ENCODE results near the gene CUL3.
"Not testable (repeated sequence)": the region's sequence is repeated elsewhere in the genome, so short reads cannot be mapped to it uniquely, and the experiment has no call there.

Gene CUL3

GRCh38 chr2:224532931-224533330, 52.2 kb downstream of the CUL3 start:
- no peak for DNase-seq

- no peak for DNase-seq
These were observed 52.7 kb downstream of the CUL3 start for GRCh38 chr2:224532441-224532840.

- DNase-seq, result no peak
These were observed 57.0 kb downstream of the CUL3 start for GRCh38 chr2:224528171-224528570.

DNA sequence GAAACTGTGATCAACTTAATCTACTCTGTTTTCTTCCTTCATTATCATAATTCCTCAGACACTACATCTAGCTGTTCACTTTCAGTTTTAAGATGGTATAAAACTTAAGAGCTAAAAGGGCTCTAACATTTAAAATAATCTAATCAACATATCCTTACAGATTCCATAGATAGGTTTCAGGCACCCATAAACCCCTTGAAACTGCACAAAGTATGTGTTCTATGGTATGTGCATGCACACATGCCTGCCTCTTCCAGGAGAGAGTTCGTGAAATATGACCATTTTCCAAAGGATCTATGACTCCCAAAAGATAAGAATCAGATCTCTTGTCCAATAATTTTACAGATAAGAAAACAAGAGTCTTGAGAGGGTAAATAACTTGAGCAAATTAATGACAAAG, 59.4 kb downstream of the CUL3 start:
- DNase-seq, result no peak

- no peak for DNase-seq
These were observed 60.5 kb downstream of the CUL3 start for GRCh38 chr2:224524657-224525056.

- DNase-seq, result no peak
These were observed 61.3 kb downstream of the CUL3 start for GRCh38 chr2:224523626-224524577.

- not testable (repeated sequence) for DNase-seq
These were observed 62.7 kb downstream of the CUL3 start for GRCh38 chr2:224522483-224522882.

DNA sequence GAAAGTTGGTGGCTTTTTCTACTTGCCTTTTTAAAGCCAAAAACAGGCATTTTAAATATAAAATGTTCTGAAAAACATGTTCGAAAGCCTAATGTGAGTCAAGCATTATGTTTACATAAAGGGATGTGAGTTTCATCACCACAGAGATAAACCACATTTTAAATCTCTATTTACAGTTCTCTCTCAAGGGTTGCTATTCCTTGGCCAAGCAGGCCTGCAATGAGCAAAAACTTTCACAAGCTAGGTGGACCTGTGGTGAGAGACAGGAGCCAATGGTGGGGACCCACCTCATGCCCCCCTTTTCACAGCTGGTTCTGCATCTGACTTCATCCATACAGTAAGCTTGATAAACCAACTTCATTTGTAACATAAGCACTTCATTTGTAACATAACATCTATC, 65.1 kb downstream of the CUL3 start:
- DNase-seq, result no peak

GRCh38 chr2:224518806-224519580, 66.2 kb downstream of the CUL3 start:
- no peak for DNase-seq

- no peak for DNase-seq
These were observed 67.2 kb downstream of the CUL3 start for GRCh38 chr2:224517963-224518362.

DNA sequence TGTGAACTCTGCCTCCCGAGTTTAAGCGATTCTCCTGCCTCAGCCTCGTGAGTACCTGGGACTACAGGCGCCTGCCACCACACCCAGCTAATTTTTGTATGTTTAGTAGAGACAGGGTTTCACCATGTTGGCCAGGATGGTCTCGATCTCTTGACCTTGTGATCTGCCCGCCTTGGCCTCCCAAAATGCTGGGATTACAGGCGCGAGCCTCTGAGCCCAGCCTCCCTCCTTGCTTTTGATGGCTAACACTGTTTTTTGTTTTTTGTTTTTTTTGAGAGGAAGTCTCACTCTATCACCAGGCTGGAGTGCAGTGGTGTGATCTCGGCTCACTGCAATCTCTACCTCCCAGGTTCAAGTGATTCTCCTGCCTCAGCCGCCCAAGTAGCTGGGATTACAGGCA, 68.8 kb downstream of the CUL3 start:
- DNase-seq, result not testable (repeated sequence)

- DNase-seq, result no peak
These were observed 71.2 kb downstream of the CUL3 start for GRCh38 chr2:224513991-224514390.

GRCh38 chr2:224507789-224508188, 77.4 kb downstream of the CUL3 start:
- peak; percentile 67 to 72 for DNase-seq

DNA sequence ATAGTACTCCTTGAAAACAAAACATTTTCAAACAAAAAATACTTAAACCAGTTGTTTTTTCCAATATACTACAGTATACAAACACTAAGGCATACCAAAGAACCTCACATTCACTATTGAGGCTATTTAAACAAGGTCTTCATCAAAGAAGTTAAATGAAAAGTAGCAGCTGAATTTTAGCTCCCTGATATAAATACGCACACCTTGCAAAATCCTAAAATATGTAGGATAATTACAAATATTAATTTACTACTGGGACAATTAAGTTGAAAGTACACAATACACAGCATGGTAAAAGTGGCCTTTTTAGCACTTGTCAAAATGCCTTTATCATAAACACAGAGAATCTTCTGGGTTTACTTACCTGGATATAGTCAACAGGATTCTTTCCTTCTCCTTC, 78.7 kb downstream of the CUL3 start:
- DNase-seq, result no peak

GRCh38 chr2:224498991-224499390, 86.2 kb downstream of the CUL3 start:
- no peak for DNase-seq

- peak in 1 of 2 experiments; percentile 34 for DNase-seq
These were observed 92.6 kb downstream of the CUL3 start for GRCh38 chr2:224492531-224492930.

GRCh38 chr2:224487940-224488339, 97.2 kb downstream of the CUL3 start:
- not testable (repeated sequence) for DNase-seq

GRCh38 chr2:224485081-224486014, 99.8 kb downstream of the CUL3 start:
- peak; percentile 94 for DNase-seq

- no peak for DNase-seq
These were observed 105.3 kb downstream of the CUL3 start for GRCh38 chr2:224479826-224480225.

GRCh38 chr2:224472827-224473226, 112.3 kb downstream of the CUL3 start:
- no peak for DNase-seq

DNA sequence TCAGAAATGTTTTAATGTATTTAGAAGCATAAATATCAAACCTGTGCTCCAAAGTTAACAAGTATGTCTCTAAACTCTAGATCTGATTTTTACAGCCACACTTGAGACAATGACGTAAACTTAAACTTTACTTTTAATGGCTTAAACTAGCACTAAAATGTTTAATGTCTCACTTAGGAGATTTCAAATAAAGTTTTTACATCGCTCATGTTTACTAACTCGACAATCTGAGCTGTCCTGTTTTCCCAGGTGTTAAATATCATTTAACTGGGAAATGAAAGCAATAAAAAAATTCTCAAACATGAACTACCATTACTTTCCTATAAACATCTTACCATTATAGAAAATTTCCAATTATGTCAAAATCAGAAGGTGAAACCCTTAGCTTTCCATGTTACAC, 113.0 kb downstream of the CUL3 start:
- DNase-seq, result no peak

GRCh38 chr2:224469374-224469964, 115.7 kb downstream of the CUL3 start:
- no peak for DNase-seq

Measured in NCI-H526 (cell line).